Bronchus fibroblast of lung (primary cell): Measurements from ENCODE around the gene YTHDF2. TPM values are rescaled to one million over a fixed set of nuclear protein-coding genes. Genes with fewer than 3 reads are reported as not detected.

Experiments
- total RNA-seq: library from RNA; depleted of rRNA; stranded (reverse); fragments of >200 nt; gene quantifications from 2 replicates; pipeline ENCODE4 v1.2.3, GENCODE V29; 2015

Gene YTHDF2
- 47.6 and 49.2 TPM in 2 replicates for total RNA-seq

GRCh38 chr1:28736450-28737306 lies at the start of gene YTHDF2:
Gene YTHDF2, plus strand, starts transcription at chr1:28736940. Its CDS starts 181 bp downstream, at chr1:28737121.

GRCh38 chr1:28811766-28812668 lies 75.3 kb downstream of the YTHDF2 start, which contains the start of gene OPRD1:
Gene OPRD1, plus strand, starts transcription at chr1:28812170. Its CDS starts 214 bp downstream, at chr1:28812384.

Other genes starting within 250 kb of the YTHDF2 start
- gene RCC1, start 230.9 kb upstream of the YTHDF2 start, total RNA-seq = 57.8 and 65.0 TPM in 2 replicates
- 27.4 and 28.7 TPM in 2 replicates for gene TRNAU1AP, start 183.9 kb upstream of the YTHDF2 start, total RNA-seq
- 6.2 and 7.4 TPM in 2 replicates for gene RAB42, start 144.7 kb upstream of the YTHDF2 start, total RNA-seq
- gene TAF12, start 93.9 kb upstream of the YTHDF2 start, total RNA-seq = 29.7 and 32.6 TPM in 2 replicates
- gene RNU11, start 88.3 kb upstream of the YTHDF2 start, total RNA-seq = not detected in 2 replicates
- 4.5 and 5.7 TPM in 2 replicates for gene GMEB1, start 68.2 kb upstream of the YTHDF2 start, total RNA-seq
- not detected in 2 replicates for gene OPRD1, start 75.2 kb downstream of the YTHDF2 start, total RNA-seq
- gene EPB41, start 177.6 kb downstream of the YTHDF2 start, total RNA-seq = 9.4 and 10.8 TPM in 2 replicates